Activated CD4-positive, alpha-beta T cell treated with anti-CD3 and anti-CD28 coated beads for 36 hours (primary cell): ENCODE results near the gene RBM15. TPM values are rescaled to one million over a fixed set of nuclear protein-coding genes. Genes with fewer than 3 reads are reported as not detected.

Experiments used
- ATAC-seq: fragments of 200-7000 bp; cut with Tn5 transposase; one replicate; pipeline ENCODE4 v1.10.0; 2021; ENCODE audit warnings: mild to moderate bottlenecking, moderate library complexity
- CTCF ChIA-PET: fragments of 350-600 bp; sonication (Branson Sonifier 250); formaldehyde crosslinking; loops from one replicate; lab custom pipeline; 2021; ENCODE audit warnings: antibody characterized with exemption; lab: Charles Lee
- POLR2A ChIA-PET: fragments of 350-600 bp; sonication (Branson Sonifier 250); formaldehyde crosslinking; loops from one replicate; lab custom pipeline; 2021; ENCODE audit warnings: antibody characterized with exemption, inconsistent platforms; lab: Charles Lee
- DNase-seq: peaks from one replicate; pipeline ENCODE4 v3.0.0-alpha.2; 2020
- H3K27ac Mint-ChIP-seq: one replicate; pipeline ENCODE4 v1.8.0; 2021; ENCODE audit warnings: mixed read lengths
- H3K27me3 Mint-ChIP-seq: one replicate; pipeline ENCODE4 v1.8.0; 2021; ENCODE audit warnings: mixed read lengths
- H3K36me3 Mint-ChIP-seq: one replicate; pipeline ENCODE4 v1.8.0; 2021; ENCODE audit warnings: low read depth, mixed read lengths
- H3K4me1 Mint-ChIP-seq: one replicate; pipeline ENCODE4 v1.8.0; 2021; ENCODE audit warnings: mixed read lengths
- H3K4me3 Mint-ChIP-seq: one replicate; pipeline ENCODE4 v1.8.0; 2021; ENCODE audit warnings: mild to moderate bottlenecking, moderate library complexity, mixed read lengths
- H3K9me3 Mint-ChIP-seq: one replicate; pipeline ENCODE4 v1.8.0; 2021; ENCODE audit warnings: low read depth, mixed read lengths
- intact Hi-C, 2 experiments: fragments of 100-400 bp; cut with DNase I in 1 of 2; cut with micrococcal nuclease in 1 of 2; formaldehyde crosslinking; loops; one replicate each; pipeline versions ENCODE4 v1.14.2 to v1.15.1; 2022 to 2024; cut with DNase I, micrococcal nuclease
- total RNA-seq, 2 experiments: library from RNA; stranded (reverse); gene quantifications; one replicate each; pipeline ENCODE4 v1.2.3, GENCODE V29; 2021

RBM15 gene
- total RNA-seq, 2 experiments from 2014 or later, result 60.7 to 63.2 TPM

GRCh38 chr1:110384581-110385321 lies 45.6 kb downstream of the RBM15 start:
- H3K4me3 Mint-ChIP-seq, result no peak overlapping the region
- ChIA-PET POLR2A (interaction anchor here (0.6 kb wide), 1 partner anchor 612 kb away, joined by 4 read pairs; no protein-coding TSS in a partner anchor), CTCF (interaction anchor here (0.6 to 1.8 kb wide), 3 partner anchors 75 to 355 kb away, joined by 3 to 6 read pairs (median 5); no protein-coding TSS in a partner anchor)
- no peaks in the 10 kb centered on the region for H3K27me3 Mint-ChIP-seq
- intact Hi-C loops, result no loop called here
- peaks cover 21% of the 10 kb centered on the region for H3K4me1 Mint-ChIP-seq
- ATAC-seq (no peak), DNase-seq (no peak)
- H3K36me3 Mint-ChIP-seq, result peaks cover 17% of the 10 kb centered on the region
- H3K9me3 Mint-ChIP-seq, result no peaks in the 10 kb centered on the region
- no peak overlapping the region for H3K27ac Mint-ChIP-seq

GRCh38 chr1:110385369-110385768 lies 46.2 kb downstream of the RBM15 start:
- ChIA-PET CTCF (interaction anchor here (1.8 kb wide), 1 partner anchor 75 kb away, joined by 6 read pairs; no protein-coding TSS in a partner anchor), POLR2A (interaction anchor here (0.6 kb wide), 1 partner anchor 611 kb away, joined by 4 read pairs; no protein-coding TSS in a partner anchor)
- no peak for ATAC-seq
- no peak overlapping the region for H3K4me3 Mint-ChIP-seq
- H3K27me3 Mint-ChIP-seq, result no peaks in the 10 kb centered on the region
- H3K36me3 Mint-ChIP-seq, result peaks cover 15% of the 10 kb centered on the region
- intact Hi-C loops, result no loop called here
- no peaks in the 10 kb centered on the region for H3K9me3 Mint-ChIP-seq
- no peak for DNase-seq
- no peak overlapping the region for H3K27ac Mint-ChIP-seq
- H3K4me1 Mint-ChIP-seq, result peaks cover 21% of the 10 kb centered on the region

GRCh38 chr1:110387048-110387754 lies 48.0 kb downstream of the RBM15 start:
- Mint-ChIP-seq H3K27ac (no peak overlapping the region), H3K4me3 (no peak overlapping the region), H3K27me3 (no peaks in the 10 kb centered on the region), H3K36me3 (peaks cover 15% of the 10 kb centered on the region), H3K4me1 (peaks cover 21% of the 10 kb centered on the region), H3K9me3 (no peaks in the 10 kb centered on the region)
- DNase-seq (no peak), ATAC-seq (peak; percentile 82)
- intact Hi-C loops, result no loop called here
- ChIA-PET CTCF (interaction anchor here (0.5 to 1.6 kb wide), 9 partner anchors 22 to 329 kb away, joined by 3 to 6 read pairs (median 3); partner anchors contain the start of gene RBM15), POLR2A (interaction anchor here (0.6 to 1.6 kb wide), 4 partner anchors 13 to 383 kb away, joined by 3 to 5 read pairs (median 3); no protein-coding TSS in a partner anchor)

- ATAC-seq (no peak), DNase-seq (no peak)
- ChIA-PET POLR2A (no interaction called here), CTCF (interaction anchor here (1.1 kb wide), 1 partner anchor 22 kb away, joined by 3 read pairs; no protein-coding TSS in a partner anchor)
- Mint-ChIP-seq H3K36me3 (peaks cover 7% of the 10 kb centered on the region), H3K4me1 (peaks cover 5% of the 10 kb centered on the region), H3K4me3 (no peak overlapping the region), H3K27ac (no peak overlapping the region), H3K27me3 (no peaks in the 10 kb centered on the region), H3K9me3 (no peaks in the 10 kb centered on the region)
- intact Hi-C loops, result no loop called here
Measured at GRCh38 chr1:110390096-110390495, 50.9 kb downstream of the RBM15 start.

- DNase-seq (no peak), ATAC-seq (no peak)
- POLR2A ChIA-PET, result no interaction called here
- Mint-ChIP-seq H3K4me3 (no peak within 1 kb of the TSS), H3K27ac (no peak within 1 kb of the TSS), H3K36me3 (peaks cover 11% of the 10 kb centered on the region), H3K4me1 (peaks cover 5% of the 10 kb centered on the region), H3K27me3 (no peaks in the 10 kb centered on the region), H3K9me3 (no peaks in the 10 kb centered on the region)
- intact Hi-C loops, result no loop called here
- CTCF ChIA-PET, result interaction anchor here (0.8 to 1.1 kb wide), 2 partner anchors 21 to 105 kb away, joined by 3 read pairs; no protein-coding TSS in a partner anchor
Measured at GRCh38 chr1:110390692-110391245, 51.6 kb downstream of the RBM15 start, which contains the start of gene SLC16A4. TSS of gene SLC16A4 (minus strand) at chr1:110391026. CDS start at chr1:110389323, 1,703 bp downstream.

GRCh38 chr1:110393286-110393685 lies 54.1 kb downstream of the RBM15 start:
- ChIA-PET CTCF (interaction anchor here (1.3 kb wide), 1 partner anchor 54 kb away, joined by 3 read pairs; the partner anchor contains the start of gene RBM15), POLR2A (no interaction called here)
- Mint-ChIP-seq H3K27ac (no peak overlapping the region), H3K4me3 (no peak overlapping the region), H3K9me3 (no peaks in the 10 kb centered on the region), H3K36me3 (peaks cover 20% of the 10 kb centered on the region), H3K4me1 (no peaks in the 10 kb centered on the region), H3K27me3 (no peaks in the 10 kb centered on the region)
- intact Hi-C loops, result no loop called here
- no peak for ATAC-seq
- DNase-seq, result no peak

- H3K4me3 Mint-ChIP-seq, result no peak overlapping the region
- no peak overlapping the region for H3K27ac Mint-ChIP-seq
- ATAC-seq, result no peak
- H3K9me3 Mint-ChIP-seq, result no peaks in the 10 kb centered on the region
- DNase-seq, result no peak
- CTCF ChIA-PET, result interaction anchor here (1.3 kb wide), 1 partner anchor 55 kb away, joined by 3 read pairs; the partner anchor contains the start of gene RBM15
- peaks cover 24% of the 10 kb centered on the region for H3K36me3 Mint-ChIP-seq
- POLR2A ChIA-PET, result no interaction called here
- H3K27me3 Mint-ChIP-seq, result no peaks in the 10 kb centered on the region
- H3K4me1 Mint-ChIP-seq, result no peaks in the 10 kb centered on the region
- intact Hi-C loops, result no loop called here
Measured at GRCh38 chr1:110393691-110394492, 54.7 kb downstream of the RBM15 start.

GRCh38 chr1:110394493-110394820 lies 55.3 kb downstream of the RBM15 start:
- H3K9me3 Mint-ChIP-seq, result no peaks in the 10 kb centered on the region
- H3K36me3 Mint-ChIP-seq, result peaks cover 24% of the 10 kb centered on the region
- DNase-seq, result no peak
- H3K4me1 Mint-ChIP-seq, result no peaks in the 10 kb centered on the region
- H3K4me3 Mint-ChIP-seq, result no peak overlapping the region
- CTCF ChIA-PET, result no interaction called here
- no peaks in the 10 kb centered on the region for H3K27me3 Mint-ChIP-seq
- POLR2A ChIA-PET, result no interaction called here
- ATAC-seq, result no peak
- H3K27ac Mint-ChIP-seq, result no peak overlapping the region
- intact Hi-C loops, result no loop called here

Other genes starting within 250 kb of the RBM15 start
- gene UBL4B, start 226.9 kb upstream of the RBM15 start, total RNA-seq, result not detected
- gene SLC6A17, start 188.9 kb upstream of the RBM15 start, total RNA-seq, result under 1 TPM; 0.07 TPM
- gene KCNC4, start 129.1 kb upstream of the RBM15 start, total RNA-seq, result 10 to 100 TPM; 13.9 to 14.3 TPM
- under 1 TPM; 0.14 to 0.44 TPM for gene SLC16A4, start 51.6 kb downstream of the RBM15 start, total RNA-seq
- 100 to 1,000 TPM; 141 to 155 TPM for gene LAMTOR5, start 68.3 kb downstream of the RBM15 start, total RNA-seq
- gene PROK1, start 111.8 kb downstream of the RBM15 start, total RNA-seq, result not detected
- not detected for gene KCNA10, start 179.8 kb downstream of the RBM15 start, total RNA-seq